ENCODE measurements around the gene CLCN7. TPM values are rescaled to one million over a fixed set of nuclear protein-coding genes. Genes with fewer than 3 reads are reported as not detected.

CLCN7 gene
- total and polyA plus RNA-seq, 2 of the 13 experiments (the other 11 are each of a cell fraction or from before 2014, with no cell fraction given) = 24.6 to 25.1 TPM

DNA sequence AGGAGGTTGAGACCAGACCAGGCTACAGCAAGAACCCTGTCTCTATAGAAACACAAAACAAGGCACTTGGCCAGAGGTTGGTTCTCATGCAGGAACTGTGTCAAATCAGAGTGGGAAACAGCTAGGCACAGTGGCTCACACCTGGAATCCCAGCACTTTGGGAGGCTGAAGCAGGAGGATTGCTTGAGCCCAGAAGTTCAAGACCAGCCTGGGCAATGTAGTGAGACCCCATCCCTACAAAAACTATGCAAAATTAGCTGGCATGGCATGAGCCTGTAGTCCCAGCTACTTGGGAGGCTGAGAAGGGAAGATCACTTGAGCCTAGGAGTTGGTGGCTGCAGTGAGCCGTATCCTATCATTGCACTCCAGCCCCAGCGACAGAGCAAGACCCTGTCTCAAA is 62.0 kb downstream of the CLCN7 start:
- Histone ChIP-seq H2AFZ (ENCODE audit: low read length) (no peak overlapping the region), H3K4me3 (replicated peaks in 1 of 3; ENCODE audit: insufficient read depth in 1 of 3, low read depth in 2 of 3, low read length in 3 of 3) (no peak overlapping the region), H3K27me3 (ENCODE audit: control insufficient read depth in 1 of 2, insufficient read depth in 2 of 2, low read length in 2 of 2) (no peaks in the 10 kb centered on the region), H3K27ac (ENCODE audit: extremely low read length, insufficient read depth, low read length) (no peak overlapping the region), H3K4me1 (ENCODE audit: insufficient read depth, low read length) (peaks cover 19% of the 10 kb centered on the region), H3K79me2 (ENCODE audit: insufficient read depth, low read length) (peaks cover 1% of the 10 kb centered on the region), H3K9ac (ENCODE audit: insufficient read depth, low read depth, low read length) (no peak overlapping the region), H3K36me3 (replicated peaks in 1 of 2; ENCODE audit: control insufficient read depth in 1 of 2, insufficient read depth in 2 of 2, low read length in 2 of 2) (no peaks in the 10 kb centered on the region; a peak in 2 of 5 replicates), H3K9me3 (ENCODE audit: low read length) (no peaks in the 10 kb centered on the region), H4K20me1 (ENCODE audit: insufficient read depth, low read length) (peaks cover 5% of the 10 kb centered on the region; the same call in 1 of the 2 replicates), H3K4me2 (ENCODE audit: low read depth, low read length) (no peak overlapping the region)
- intact Hi-C loops (cut with micrococcal nuclease; ENCODE audit: unreplicated experiment) (loop anchor here (2.0 kb wide), 1 partner anchor 76 kb away; no protein-coding TSS in a partner anchor), in situ Hi-C loops (cut with HindIII; ENCODE audit: extremely low pct_ligation_motif_present, low pct_unique_long_range_greater_than_20kb) (no loop called here)
- peak; percentile 51; the same call in 1 of the 2 replicates for TF ChIP-seq ZNF121 (CRISPR knock-in tag; IDR thresholded peaks at IDR 0.05)
- TF ChIP-seq, protein P1, sequence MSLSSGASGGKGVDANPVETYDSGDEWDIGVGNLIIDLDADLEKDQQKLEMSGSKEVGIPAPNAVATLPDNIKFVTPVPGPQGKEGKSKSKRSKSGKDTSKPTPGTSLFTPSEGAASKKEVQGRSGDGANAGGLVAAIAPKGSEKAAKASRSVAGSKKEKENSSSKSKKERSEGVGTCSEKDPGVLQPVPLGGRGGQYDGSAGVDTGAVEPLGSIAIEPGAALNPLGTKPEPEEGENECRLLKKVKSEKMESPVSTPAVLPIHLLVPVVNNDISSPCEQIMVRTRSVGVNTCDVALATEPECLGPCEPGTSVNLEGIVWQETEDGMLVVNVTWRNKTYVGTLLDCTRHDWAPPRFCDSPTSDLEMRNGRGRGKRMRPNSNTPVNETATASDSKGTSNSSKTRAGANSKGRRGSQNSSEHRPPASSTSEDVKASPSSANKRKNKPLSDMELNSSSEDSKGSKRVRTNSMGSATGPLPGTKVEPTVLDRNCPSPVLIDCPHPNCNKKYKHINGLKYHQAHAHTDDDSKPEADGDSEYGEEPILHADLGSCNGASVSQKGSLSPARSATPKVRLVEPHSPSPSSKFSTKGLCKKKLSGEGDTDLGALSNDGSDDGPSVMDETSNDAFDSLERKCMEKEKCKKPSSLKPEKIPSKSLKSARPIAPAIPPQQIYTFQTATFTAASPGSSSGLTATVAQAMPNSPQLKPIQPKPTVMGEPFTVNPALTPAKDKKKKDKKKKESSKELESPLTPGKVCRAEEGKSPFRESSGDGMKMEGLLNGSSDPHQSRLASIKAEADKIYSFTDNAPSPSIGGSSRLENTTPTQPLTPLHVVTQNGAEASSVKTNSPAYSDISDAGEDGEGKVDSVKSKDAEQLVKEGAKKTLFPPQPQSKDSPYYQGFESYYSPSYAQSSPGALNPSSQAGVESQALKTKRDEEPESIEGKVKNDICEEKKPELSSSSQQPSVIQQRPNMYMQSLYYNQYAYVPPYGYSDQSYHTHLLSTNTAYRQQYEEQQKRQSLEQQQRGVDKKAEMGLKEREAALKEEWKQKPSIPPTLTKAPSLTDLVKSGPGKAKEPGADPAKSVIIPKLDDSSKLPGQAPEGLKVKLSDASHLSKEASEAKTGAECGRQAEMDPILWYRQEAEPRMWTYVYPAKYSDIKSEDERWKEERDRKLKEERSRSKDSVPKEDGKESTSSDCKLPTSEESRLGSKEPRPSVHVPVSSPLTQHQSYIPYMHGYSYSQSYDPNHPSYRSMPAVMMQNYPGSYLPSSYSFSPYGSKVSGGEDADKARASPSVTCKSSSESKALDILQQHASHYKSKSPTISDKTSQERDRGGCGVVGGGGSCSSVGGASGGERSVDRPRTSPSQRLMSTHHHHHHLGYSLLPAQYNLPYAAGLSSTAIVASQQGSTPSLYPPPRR (CRISPR knock-in tag; IDR thresholded peaks at IDR 0.05; ENCODE audit: borderline replicate concordance) = no peak
- BruUV-seq (replicated peaks) = no TSS peak
- ATAC-seq (no peak), FAIRE-seq (no peak), DNase-seq (ENCODE audit: low spot score) (no peak)
- POLR2A ChIA-PET = no interaction called here
- CTCF ChIA-PET (ENCODE audit: low intra/inter-chr PET ratio, low total read pairs) = no interaction called here
- WGBS (ENCODE audit: low lambda C conversion rate) = 92% methylated on average over 2 of the region's 2 CpGs
